NCI-H1694 treated with DMSO at 0.1 percent for 48 hours (cell line): ENCODE results near the gene NHSL1.

Experiments used
- DNase-seq: peaks from one replicate; lab custom pipeline; 2025; lab: John Stamatoyannopoulos, UW

Gene NHSL1

GRCh38 chr6:138401960-138402837, 97.1 kb downstream of the NHSL1 start:
- no peak for DNase-seq

GRCh38 chr6:138400326-138400725, 99.0 kb downstream of the NHSL1 start:
- no peak for DNase-seq

GRCh38 chr6:138397128-138398122, 101.9 kb downstream of the NHSL1 start:
- no peak for DNase-seq

GRCh38 chr6:138396709-138397108, 102.6 kb downstream of the NHSL1 start:
- no peak for DNase-seq

- no peak for DNase-seq
Measured at GRCh38 chr6:138393871-138394783, 105.2 kb downstream of the NHSL1 start.

GRCh38 chr6:138389551-138389950, 109.7 kb downstream of the NHSL1 start:
- no peak for DNase-seq

GRCh38 chr6:138387577-138388368, 111.5 kb downstream of the NHSL1 start:
- no peak for DNase-seq

GRCh38 chr6:138386897-138387296, 112.4 kb downstream of the NHSL1 start:
- no peak for DNase-seq

- DNase-seq = no peak
Measured at GRCh38 chr6:138383776-138384175, 115.5 kb downstream of the NHSL1 start.

- no peak for DNase-seq
Measured at GRCh38 chr6:138382498-138383265, 116.6 kb downstream of the NHSL1 start.

- DNase-seq = no peak
Measured at GRCh38 chr6:138378463-138378862, 120.8 kb downstream of the NHSL1 start.

GRCh38 chr6:138377844-138378243, 121.5 kb downstream of the NHSL1 start, which contains the start of gene SMIM28:
TSS of gene SMIM28 (plus strand) at chr6:138377905. CDS start at chr6:138378073, 168 bp downstream.
- DNase-seq = no peak

- no peak for DNase-seq
Measured at GRCh38 chr6:138377042-138377441, 122.3 kb downstream of the NHSL1 start.

- DNase-seq = no peak
Measured at GRCh38 chr6:138374815-138375214, 124.5 kb downstream of the NHSL1 start.

- DNase-seq = no peak
Measured at GRCh38 chr6:138374230-138374629, 125.1 kb downstream of the NHSL1 start.

- no peak for DNase-seq
Measured at GRCh38 chr6:138372711-138373463, 126.4 kb downstream of the NHSL1 start.
